Smooth muscle cell (in vitro differentiated cells): ENCODE data around the gene PARD3. TPM values are rescaled to one million over a fixed set of nuclear protein-coding genes. Genes with fewer than 3 reads are reported as not detected.

Experiments used
- DNase-seq: peaks from one replicate; lab custom pipeline; 2025; ENCODE audit not compliant: unreplicated experiment; lab: John Stamatoyannopoulos, UW
- H2AFZ ChIP-seq: fragments of 200-600 bp; sonication (generic); 2 replicates; pipeline ENCODE4 v1.6.0; 2016; ENCODE audit warnings: antibody characterized with exemption, low read depth, mild to moderate bottlenecking
- H3F3A ChIP-seq: fragments of 200-600 bp; sonication (generic); 2 replicates; pipeline ENCODE4 v1.6.0; 2017; ENCODE audit warnings: antibody characterized with exemption, low read depth
- H3K27ac ChIP-seq: fragments of 200-600 bp; sonication (generic); 2 replicates; pipeline ENCODE4 v1.5.1; 2016; ENCODE audit warnings: low read depth, mild to moderate bottlenecking
- H3K27me3 ChIP-seq: fragments of 200-600 bp; sonication (generic); 2 replicates; pipeline ENCODE4 v1.6.1; 2016; ENCODE audit warnings: low read depth, mild to moderate bottlenecking
- H3K36me3 ChIP-seq: fragments of 200-600 bp; sonication (generic); 2 replicates; pipeline ENCODE4 v1.5.1; 2016; ENCODE audit warnings: low read depth
- H3K4me1 ChIP-seq: fragments of 200-600 bp; sonication (generic); 2 replicates; pipeline ENCODE4 v1.5.1; 2016; ENCODE audit warnings: low read depth
- H3K4me2 ChIP-seq: fragments of 200-600 bp; sonication (generic); 2 replicates; pipeline ENCODE4 v1.6.0; 2016; ENCODE audit warnings: mild to moderate bottlenecking
- H3K4me3 ChIP-seq: fragments of 200-600 bp; sonication (generic); 2 replicates; pipeline ENCODE4 v1.5.1; 2016; ENCODE audit warnings: mild to moderate bottlenecking
- H3K79me2 ChIP-seq: fragments of 200-600 bp; sonication (generic); 2 replicates; pipeline ENCODE4 v1.6.0; 2016; ENCODE audit warnings: low read depth, mild to moderate bottlenecking
- H3K9ac ChIP-seq: fragments of 200-600 bp; sonication (generic); 2 replicates; pipeline ENCODE4 v1.6.0; 2016; ENCODE audit warnings: low read depth
- H3K9me3 ChIP-seq: fragments of 200-600 bp; sonication (generic); replicated peaks from 2 replicates; pipeline ENCODE4 v1.5.1; 2016; ENCODE audit warnings: low read depth
- H4K20me1 ChIP-seq: fragments of 200-600 bp; sonication (generic); 2 replicates; pipeline ENCODE4 v1.6.0; 2016; ENCODE audit warnings: low read depth
- CTCF ChIP-seq: fragments of 200-600 bp; sonication (generic); IDR thresholded peaks from 2 replicates; pipeline ENCODE4 v1.5.1; 2017; ENCODE audit warnings: borderline replicate concordance, mild to moderate bottlenecking, antibody characterized with exemption; ENCODE audit not compliant: insufficient read depth, poor library complexity, severe bottlenecking
- WGBS: methylation state at CpG from one replicate; pipeline ENCODE4 v1.1.7; 2016; ENCODE audit warnings: low lambda C conversion rate; 5-methylcytosine and 5-hydroxymethylcytosine counted together
- polyA plus RNA-seq: library from polyadenylated mRNA; unstranded; fragments of >200 nt; fragmentation: Nextera tagmentation; extraction: Ambion mirVana; gene quantifications from 2 replicates; pipeline ENCODE4 v1.2.1, GENCODE V29; 2016
- total RNA-seq: library from RNA; depleted of rRNA; stranded (reverse); fragments of >200 nt; gene quantifications from 2 replicates; pipeline ENCODE4 v1.2.3, GENCODE V29; 2014

The PARD3 gene
- total and polyA plus RNA-seq, 2 experiments from 2014 or later: 17.5 to 26.0 TPM

- Histone ChIP-seq H3K79me2 (no peaks in the 10 kb centered on the region), H3F3A (no peaks in the 10 kb centered on the region), H3K27me3 (no peaks in the 10 kb centered on the region), H3K36me3 (no peaks in the 10 kb centered on the region), H4K20me1 (no peaks in the 10 kb centered on the region), H2AFZ (no peak overlapping the region), H3K4me3 (no peak overlapping the region), H3K27ac (no peak overlapping the region), H3K9me3 (no peaks in the 10 kb centered on the region), H3K4me1 (no peaks in the 10 kb centered on the region), H3K9ac (no peak overlapping the region), H3K4me2 (no peak overlapping the region)
- 71% methylated on average over 11 of the region's 11 CpGs for WGBS
- TF ChIP-seq CTCF: no peak
- DNase-seq: no peak
These were observed 651.8 kb downstream of the PARD3 start for GRCh38 chr10:34163075-34163905.

- WGBS: 92% methylated on average over 7 of the region's 7 CpGs
- H3K79me2 ChIP-seq: no peaks in the 10 kb centered on the region
- H3K27me3 ChIP-seq: no peaks in the 10 kb centered on the region
- no peaks in the 10 kb centered on the region for H3F3A ChIP-seq
- no peak overlapping the region for H3K4me2 ChIP-seq
- no peak overlapping the region for H3K4me3 ChIP-seq
- no peak overlapping the region for H3K9ac ChIP-seq
- H2AFZ ChIP-seq: no peak overlapping the region
- no peak for TF ChIP-seq CTCF
- no peaks in the 10 kb centered on the region for H3K9me3 ChIP-seq
- no peaks in the 10 kb centered on the region for H3K4me1 ChIP-seq
- no peak overlapping the region for H3K27ac ChIP-seq
- no peak for DNase-seq
- H4K20me1 ChIP-seq: no peaks in the 10 kb centered on the region
- no peaks in the 10 kb centered on the region for H3K36me3 ChIP-seq
These were observed 653.2 kb downstream of the PARD3 start for GRCh38 chr10:34161777-34162370.

- no peak for DNase-seq
- no peaks in the 10 kb centered on the region for H3K27me3 ChIP-seq
- no peak overlapping the region for H3K4me3 ChIP-seq
- no peaks in the 10 kb centered on the region for H3F3A ChIP-seq
- H3K4me1 ChIP-seq: no peaks in the 10 kb centered on the region
- H2AFZ ChIP-seq: no peak overlapping the region
- H4K20me1 ChIP-seq: no peaks in the 10 kb centered on the region
- no peaks in the 10 kb centered on the region for H3K79me2 ChIP-seq
- no peaks in the 10 kb centered on the region for H3K9me3 ChIP-seq
- no peak overlapping the region for H3K27ac ChIP-seq
- no peak for TF ChIP-seq CTCF
- H3K36me3 ChIP-seq: no peaks in the 10 kb centered on the region
- WGBS: 98% methylated on average over 3 of the region's 3 CpGs
- H3K9ac ChIP-seq: no peak overlapping the region
- no peak overlapping the region for H3K4me2 ChIP-seq
These were observed 654.5 kb downstream of the PARD3 start for GRCh38 chr10:34160595-34160994.
